Measurements from ENCODE around the gene SIX1.

GRCh38 chr14:60662982-60663381, 13.7 kb upstream of the SIX1 start:
- TF ChIP-seq CTCF (IDR thresholded peaks at IDR 0.05) (no peak), POLR2A (IDR thresholded peaks at IDR 0.05) (no peak), POLR2AphosphoS5 (IDR thresholded peaks at IDR 0.05; ENCODE audit: insufficient read depth in 1 of 2, low read depth in 1 of 2) (no peak)

Measured in vagina (tissue), 2 donors.